ENCODE data around the gene TARS2. TPM values are rescaled to one million over a fixed set of nuclear protein-coding genes. Genes with fewer than 3 reads are reported as not detected.

TARS2 gene
- total and polyA plus RNA-seq, 2 of the 13 experiments (the other 11 are each of a cell fraction or from before 2014, with no cell fraction given): 21.3 to 22.8 TPM

DNA sequence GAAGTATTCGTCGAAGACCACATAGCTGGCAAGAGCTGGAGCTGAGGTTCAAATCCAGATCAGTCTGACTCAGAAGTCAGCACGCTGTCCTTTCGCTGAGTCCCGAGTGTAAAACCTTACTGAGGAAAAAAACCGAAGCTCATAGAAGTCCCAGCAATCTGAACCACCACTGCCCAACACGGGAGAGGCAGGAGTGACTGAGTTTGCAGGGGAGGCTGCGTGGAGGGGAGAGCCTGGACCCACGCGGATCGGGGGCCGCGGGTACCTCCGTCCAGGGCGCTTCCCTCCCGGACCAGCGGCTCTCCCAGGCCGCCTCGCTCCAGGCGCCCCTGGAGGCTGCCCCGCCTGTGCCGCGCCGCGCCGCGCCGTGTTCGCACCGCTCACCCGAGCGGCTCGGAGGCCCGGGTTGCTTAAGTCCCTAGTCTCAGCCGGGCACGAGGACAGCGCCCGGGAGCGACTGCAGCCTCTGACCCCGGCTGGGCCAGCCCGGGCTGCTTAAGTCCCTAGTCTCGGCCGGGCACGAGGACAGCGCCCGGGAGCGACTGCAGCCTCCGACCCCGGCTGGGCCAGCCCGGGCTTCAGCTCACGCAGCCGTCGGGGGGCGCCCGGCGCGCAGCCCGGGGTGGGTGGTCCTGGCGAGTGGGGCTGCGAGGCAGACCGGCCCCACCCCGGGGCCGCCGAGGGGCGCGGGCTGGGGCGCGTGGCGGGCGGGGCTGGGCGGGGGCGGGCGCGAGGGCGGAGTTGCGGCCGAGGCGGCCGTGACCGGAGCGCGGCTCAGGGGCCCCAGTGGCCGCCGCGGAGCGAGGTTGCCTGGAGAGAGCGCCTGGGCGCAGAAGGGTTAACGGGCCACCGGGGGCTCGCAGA lies 61.6 kb downstream of the TARS2 start, which contains the start of gene ADAMTSL4 (continued):
- TF ChIP-seq, protein P1, sequence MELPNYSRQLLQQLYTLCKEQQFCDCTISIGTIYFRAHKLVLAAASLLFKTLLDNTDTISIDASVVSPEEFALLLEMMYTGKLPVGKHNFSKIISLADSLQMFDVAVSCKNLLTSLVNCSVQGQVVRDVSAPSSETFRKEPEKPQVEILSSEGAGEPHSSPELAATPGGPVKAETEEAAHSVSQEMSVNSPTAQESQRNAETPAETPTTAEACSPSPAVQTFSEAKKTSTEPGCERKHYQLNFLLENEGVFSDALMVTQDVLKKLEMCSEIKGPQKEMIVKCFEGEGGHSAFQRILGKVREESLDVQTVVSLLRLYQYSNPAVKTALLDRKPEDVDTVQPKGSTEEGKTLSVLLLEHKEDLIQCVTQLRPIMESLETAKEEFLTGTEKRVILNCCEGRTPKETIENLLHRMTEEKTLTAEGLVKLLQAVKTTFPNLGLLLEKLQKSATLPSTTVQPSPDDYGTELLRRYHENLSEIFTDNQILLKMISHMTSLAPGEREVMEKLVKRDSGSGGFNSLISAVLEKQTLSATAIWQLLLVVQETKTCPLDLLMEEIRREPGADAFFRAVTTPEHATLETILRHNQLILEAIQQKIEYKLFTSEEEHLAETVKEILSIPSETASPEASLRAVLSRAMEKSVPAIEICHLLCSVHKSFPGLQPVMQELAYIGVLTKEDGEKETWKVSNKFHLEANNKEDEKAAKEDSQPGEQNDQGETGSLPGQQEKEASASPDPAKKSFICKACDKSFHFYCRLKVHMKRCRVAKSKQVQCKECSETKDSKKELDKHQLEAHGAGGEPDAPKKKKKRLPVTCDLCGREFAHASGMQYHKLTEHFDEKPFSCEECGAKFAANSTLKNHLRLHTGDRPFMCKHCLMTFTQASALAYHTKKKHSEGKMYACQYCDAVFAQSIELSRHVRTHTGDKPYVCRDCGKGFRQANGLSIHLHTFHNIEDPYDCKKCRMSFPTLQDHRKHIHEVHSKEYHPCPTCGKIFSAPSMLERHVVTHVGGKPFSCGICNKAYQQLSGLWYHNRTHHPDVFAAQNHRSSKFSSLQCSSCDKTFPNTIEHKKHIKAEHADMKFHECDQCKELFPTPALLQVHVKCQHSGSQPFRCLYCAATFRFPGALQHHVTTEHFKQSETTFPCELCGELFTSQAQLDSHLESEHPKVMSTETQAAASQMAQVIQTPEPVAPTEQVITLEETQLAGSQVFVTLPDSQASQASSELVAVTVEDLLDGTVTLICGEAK (IDR thresholded peaks at IDR 0.05): no peak
- TF ChIP-seq, protein P1 (CRISPR knock-in tag; IDR thresholded peaks at IDR 0.05): peak; percentile 17
- TF ChIP-seq, protein P2, sequence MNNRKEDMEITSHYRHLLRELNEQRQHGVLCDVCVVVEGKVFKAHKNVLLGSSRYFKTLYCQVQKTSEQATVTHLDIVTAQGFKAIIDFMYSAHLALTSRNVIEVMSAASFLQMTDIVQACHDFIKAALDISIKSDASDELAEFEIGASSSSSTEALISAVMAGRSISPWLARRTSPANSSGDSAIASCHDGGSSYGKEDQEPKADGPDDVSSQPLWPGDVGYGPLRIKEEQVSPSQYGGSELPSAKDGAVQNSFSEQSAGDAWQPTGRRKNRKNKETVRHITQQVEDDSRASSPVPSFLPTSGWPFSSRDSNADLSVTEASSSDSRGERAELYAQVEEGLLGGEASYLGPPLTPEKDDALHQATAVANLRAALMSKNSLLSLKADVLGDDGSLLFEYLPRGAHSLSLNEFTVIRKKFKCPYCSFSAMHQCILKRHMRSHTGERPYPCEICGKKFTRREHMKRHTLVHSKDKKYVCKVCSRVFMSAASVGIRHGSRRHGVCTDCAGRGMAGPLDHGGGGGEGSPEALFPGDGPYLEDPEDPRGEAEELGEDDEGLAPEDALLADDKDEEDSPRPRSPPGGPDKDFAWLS (CRISPR knock-in tag; IDR thresholded peaks at IDR 0.05; ENCODE audit: borderline replicate concordance): no peak
- no peak for TF ChIP-seq HDAC6 (IDR thresholded peaks at IDR 0.05; ENCODE audit: low read depth, low read length)
- TF ChIP-seq GATAD1 (CRISPR knock-in tag; IDR thresholded peaks at IDR 0.05): 0 out of 2 replicates have a peak, but pooled peaks have one; percentile 41
- TF ChIP-seq, protein P3, sequence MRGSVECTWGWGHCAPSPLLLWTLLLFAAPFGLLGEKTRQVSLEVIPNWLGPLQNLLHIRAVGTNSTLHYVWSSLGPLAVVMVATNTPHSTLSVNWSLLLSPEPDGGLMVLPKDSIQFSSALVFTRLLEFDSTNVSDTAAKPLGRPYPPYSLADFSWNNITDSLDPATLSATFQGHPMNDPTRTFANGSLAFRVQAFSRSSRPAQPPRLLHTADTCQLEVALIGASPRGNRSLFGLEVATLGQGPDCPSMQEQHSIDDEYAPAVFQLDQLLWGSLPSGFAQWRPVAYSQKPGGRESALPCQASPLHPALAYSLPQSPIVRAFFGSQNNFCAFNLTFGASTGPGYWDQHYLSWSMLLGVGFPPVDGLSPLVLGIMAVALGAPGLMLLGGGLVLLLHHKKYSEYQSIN (CRISPR knock-in tag; IDR thresholded peaks at IDR 0.05; ENCODE audit: borderline replicate concordance): no peak
- TF ChIP-seq ZNF549 (CRISPR knock-in tag; IDR thresholded peaks at IDR 0.05): no peak
- 0 out of 2 replicates have a peak, but pooled peaks have one; percentile 37 for TF ChIP-seq ZNF841 (CRISPR knock-in tag; IDR thresholded peaks at IDR 0.05; ENCODE audit: borderline replicate concordance)
- 0 out of 2 replicates have a peak, but pooled peaks have one; percentile 21 for TF ChIP-seq ZNF329 (CRISPR knock-in tag; IDR thresholded peaks at IDR 0.05; ENCODE audit: low read depth)
- TF ChIP-seq, protein P4, sequence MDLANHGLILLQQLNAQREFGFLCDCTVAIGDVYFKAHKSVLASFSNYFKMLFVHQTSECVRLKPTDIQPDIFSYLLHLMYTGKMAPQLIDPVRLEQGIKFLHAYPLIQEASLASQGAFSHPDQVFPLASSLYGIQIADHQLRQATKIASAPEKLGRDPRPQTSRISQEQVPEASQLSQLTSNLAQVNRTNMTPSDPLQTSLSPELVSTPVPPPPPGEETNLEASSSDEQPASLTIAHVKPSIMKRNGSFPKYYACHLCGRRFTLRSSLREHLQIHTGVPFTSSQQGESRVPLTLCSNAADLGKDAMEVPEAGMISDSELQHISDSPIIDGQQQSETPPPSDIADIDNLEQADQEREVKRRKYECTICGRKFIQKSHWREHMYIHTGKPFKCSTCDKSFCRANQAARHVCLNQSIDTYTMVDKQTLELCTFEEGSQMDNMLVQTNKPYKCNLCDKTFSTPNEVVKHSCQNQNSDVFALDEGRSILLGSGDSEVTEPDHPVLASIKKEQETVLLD (CRISPR knock-in tag; IDR thresholded peaks at IDR 0.05; ENCODE audit: low read depth): no peak
- TF ChIP-seq REXO4 (CRISPR knock-in tag; IDR thresholded peaks at IDR 0.05; ENCODE audit: borderline replicate concordance): no peak
- TF ChIP-seq ZNF749 (CRISPR knock-in tag; IDR thresholded peaks at IDR 0.05; ENCODE audit: borderline replicate concordance): 0 out of 2 replicates have a peak, but pooled peaks have one; percentile 36
- TF ChIP-seq NONO (IDR thresholded peaks at IDR 0.05): no peak
- TF ChIP-seq NONO (CRISPR knock-in tag; conservative IDR thresholded peaks at IDR 0.05): 0 out of 2 replicates have a peak, but pooled peaks have one; percentile 2
